NCI-H82 treated with DMSO at 0.1 percent for 48 hours (cell line): ENCODE data around the gene STAMBP.
"Not testable (repeated sequence)": the region's sequence is repeated elsewhere in the genome, so short reads cannot be mapped to it uniquely, and the experiment has no call there.

Experiments used
- DNase-seq: peaks from one replicate; lab custom pipeline; 2025; ENCODE audit not compliant: unreplicated experiment; lab: John Stamatoyannopoulos, UW

STAMBP gene

GRCh38 chr2:73828818-73829570, at the start of gene STAMBP:
TSS of gene STAMBP (plus strand) at chr2:73828961. CDS start at chr2:73830857, 1,896 bp downstream.
- DNase-seq: peak; percentile 98

- DNase-seq: peak; percentile 81
Measured at GRCh38 chr2:73779467-73780236, 49.1 kb upstream of the STAMBP start, which contains the start of gene DUSP11. TSS of gene DUSP11 (minus strand) at chr2:73780103. CDS start at chr2:73779974, 129 bp downstream.

- no peak for DNase-seq
Measured at GRCh38 chr2:73780237-73780582, 48.6 kb upstream of the STAMBP start.

GRCh38 chr2:73783402-73783801, 45.4 kb upstream of the STAMBP start:
- not testable (repeated sequence) for DNase-seq

GRCh38 chr2:73783883-73784282, 44.9 kb upstream of the STAMBP start, which contains the start of gene C2orf78:
TSS of gene C2orf78 (plus strand) at chr2:73784183. CDS start at chr2:73784310, 127 bp downstream.
- not testable (repeated sequence) for DNase-seq

- DNase-seq: no peak
Measured at GRCh38 chr2:73811878-73812277, 16.9 kb upstream of the STAMBP start.

- no peak for DNase-seq
Measured at GRCh38 chr2:73812635-73813034, 16.1 kb upstream of the STAMBP start.

- DNase-seq: no peak
Measured at GRCh38 chr2:73818296-73818695, 10.5 kb upstream of the STAMBP start.

- no peak for DNase-seq
Measured at GRCh38 chr2:73821227-73821626, 7.5 kb upstream of the STAMBP start.

GRCh38 chr2:73821669-73822068, 7.1 kb upstream of the STAMBP start:
- no peak for DNase-seq

GRCh38 chr2:73822276-73822675, 6.5 kb upstream of the STAMBP start:
- no peak for DNase-seq

- no peak for DNase-seq
Measured at GRCh38 chr2:73822991-73823390, 5.8 kb upstream of the STAMBP start.

GRCh38 chr2:73823416-73823815, 5.3 kb upstream of the STAMBP start:
- no peak for DNase-seq

- peak; percentile 10 for DNase-seq
Measured at GRCh38 chr2:73823916-73824523, 4.7 kb upstream of the STAMBP start.

GRCh38 chr2:73825408-73825807, 3.4 kb upstream of the STAMBP start:
- peak; percentile 11 for DNase-seq

- DNase-seq: peak; percentile 22
Measured at GRCh38 chr2:73827018-73827417, 1.7 kb upstream of the STAMBP start.

- no peak for DNase-seq
Measured at GRCh38 chr2:73827660-73828388, 937 bp upstream of the STAMBP start.

- no peak for DNase-seq
Measured at GRCh38 chr2:73828389-73828817, 358 bp upstream of the STAMBP start.

GRCh38 chr2:73830871-73831401, 2.2 kb downstream of the STAMBP start:
- DNase-seq: no peak

- no peak for DNase-seq
Measured at GRCh38 chr2:73832930-73833329, 4.2 kb downstream of the STAMBP start.
